OCI-LY7 (cell line): ENCODE measurements around the gene NMT1. TPM values are rescaled to one million over a fixed set of nuclear protein-coding genes. Genes with fewer than 3 reads are reported as not detected.
"Not testable (repeated sequence)": the region's sequence is repeated elsewhere in the genome, so short reads cannot be mapped to it uniquely, and the experiment has no call there.

Experiments
- BruUV-seq: library from RNA; stranded (reverse); fragments of 400-500 nt; replicated peaks from 2 replicates; lab custom pipeline; 2021; lab: Mats Ljungman, UMichigan
- CTCF ChIA-PET: fragments of 300-600 bp; sonication (Branson Sonifier 250); formaldehyde crosslinking; loops from one replicate; lab custom pipeline; 2022; ENCODE audit warnings: antibody characterized with exemption; ENCODE audit not compliant: unreplicated experiment; lab: Charles Lee
- POLR2A ChIA-PET: fragments of 300-600 bp; sonication (Branson Sonifier 250); formaldehyde crosslinking; loops from one replicate; lab custom pipeline; 2022; ENCODE audit warnings: antibody characterized with exemption; lab: Charles Lee
- DNase-seq: peaks from one replicate; pipeline ENCODE4 v3.0.0-alpha.2; 2015; ENCODE audit warnings: low spot score
- H2AFZ ChIP-seq: fragments of 200-600 bp; sonication (generic), shearing (Covaris generic); 2 replicates; pipeline ENCODE4 v1.6.1; 2014; ENCODE audit warnings: mild to moderate bottlenecking, antibody characterized with exemption, low read length, moderate library complexity
- H3K27ac ChIP-seq: fragments of 200-600 bp; sonication (generic); 2 replicates; pipeline ENCODE4 v1.5.1; 2014; ENCODE audit warnings: mixed run types, low read depth, mild to moderate bottlenecking, moderate library complexity, low read length, inconsistent platforms; ENCODE audit not compliant: poor library complexity, severe bottlenecking
- H3K36me3 ChIP-seq: fragments of 200-600 bp; sonication (generic); 2 replicates; pipeline ENCODE4 v1.6.1; 2014; ENCODE audit warnings: mild to moderate bottlenecking, antibody characterized with exemption, low read length, moderate library complexity, mixed read lengths; ENCODE audit not compliant: insufficient read depth
- H3K4me1 ChIP-seq: fragments of 200-600 bp; sonication (generic); 2 replicates; pipeline ENCODE4 v1.5.1; 2014; ENCODE audit warnings: mild to moderate bottlenecking, low read length; ENCODE audit not compliant: insufficient read depth, poor library complexity, severe bottlenecking
- H3K4me2 ChIP-seq: fragments of 200-600 bp; sonication (generic); 2 replicates; pipeline ENCODE4 v1.6.1; 2014; ENCODE audit warnings: mild to moderate bottlenecking, low read length
- H3K4me3 ChIP-seq: fragments of 200-600 bp; sonication (generic); 2 replicates; pipeline ENCODE4 v1.5.1; 2014; ENCODE audit warnings: mild to moderate bottlenecking, low read depth, low read length; ENCODE audit not compliant: poor library complexity, severe bottlenecking
- H3K79me2 ChIP-seq: fragments of 200-600 bp; sonication (generic); 2 replicates; pipeline ENCODE4 v1.6.1; 2016; ENCODE audit warnings: low read depth, mild to moderate bottlenecking, low read length, moderate library complexity, mixed read lengths; ENCODE audit not compliant: insufficient read depth
- H3K9me2 ChIP-seq: fragments of 200-600 bp; sonication (generic); 2 replicates; pipeline ENCODE4 v1.6.1; 2016; ENCODE audit warnings: mild to moderate bottlenecking, low read length, mixed read lengths; ENCODE audit not compliant: insufficient read depth
- H3K9me3 ChIP-seq: fragments of 200-600 bp; sonication (generic); 2 replicates; pipeline ENCODE4 v1.6.1; 2014; ENCODE audit warnings: mild to moderate bottlenecking, mixed run types, low read length, mixed read lengths
- H4K20me1 ChIP-seq: fragments of 200-600 bp; sonication (generic); 2 replicates; pipeline ENCODE4 v1.6.1; 2014; ENCODE audit warnings: mild to moderate bottlenecking, antibody characterized with exemption, low read length, moderate library complexity, mixed read lengths; ENCODE audit not compliant: insufficient read depth
- CTCF ChIP-seq: fragments of 200-600 bp; sonication (generic); conservative IDR thresholded peaks from 2 replicates; pipeline ENCODE4 v1.5.1; 2014; ENCODE audit warnings: mild to moderate bottlenecking, antibody characterized with exemption, low read length, moderate library complexity, mixed read lengths
- EZH2phosphoT487 ChIP-seq: fragments of 200-600 bp; sonication (generic); IDR thresholded peaks from 2 replicates; pipeline ENCODE4 v1.6.1; 2018; ENCODE audit warnings: low read depth, borderline replicate concordance, mild to moderate bottlenecking, mixed run types, antibody characterized with exemption, low read length, moderate library complexity, mixed read lengths
- intact Hi-C: fragments of 100-400 bp; cut with micrococcal nuclease; formaldehyde crosslinking; loops from one replicate; pipeline ENCODE4 v1.10.0; 2022; ENCODE audit not compliant: unreplicated experiment
- total RNA-seq, 2 experiments: library from RNA; depleted of rRNA in 1 of 2; stranded (reverse); fragments of >200 nt in 1 of 2; shearing (Covaris generic) in 1 of 2; gene quantifications; 2 replicates each; pipeline ENCODE4 v1.2.3, GENCODE V29; 2014 to 2022

Gene NMT1
- total RNA-seq, 2 experiments from 2014 or later, result 82.3 to 134 TPM

GRCh38 chr17:45123930-45124796 is 63.0 kb downstream of the NMT1 start:
- H3K9me3 ChIP-seq, result no peaks in the 10 kb centered on the region
- H3K27ac ChIP-seq, result no peak overlapping the region
- CTCF ChIA-PET, result interaction anchor here (0.7 kb wide), 1 partner anchor 243 kb away, joined by 3 read pairs; no protein-coding TSS in a partner anchor
- POLR2A ChIA-PET, result no interaction called here
- DNase-seq, result peak; percentile 17
- no peaks in the 10 kb centered on the region for H4K20me1 ChIP-seq
- no peaks in the 10 kb centered on the region for H3K9me2 ChIP-seq
- no peaks in the 10 kb centered on the region for H3K4me1 ChIP-seq
- BruUV-seq, result no TSS peak
- no peaks in the 10 kb centered on the region for H3K79me2 ChIP-seq
- H3K36me3 ChIP-seq, result no peaks in the 10 kb centered on the region
- no peak for TF ChIP-seq CTCF
- no peak for TF ChIP-seq EZH2phosphoT487
- H3K4me2 ChIP-seq, result no peak overlapping the region
- H2AFZ ChIP-seq, result no peak overlapping the region
- intact Hi-C loops, result no loop called here
- H3K4me3 ChIP-seq, result no peak overlapping the region

DNA sequence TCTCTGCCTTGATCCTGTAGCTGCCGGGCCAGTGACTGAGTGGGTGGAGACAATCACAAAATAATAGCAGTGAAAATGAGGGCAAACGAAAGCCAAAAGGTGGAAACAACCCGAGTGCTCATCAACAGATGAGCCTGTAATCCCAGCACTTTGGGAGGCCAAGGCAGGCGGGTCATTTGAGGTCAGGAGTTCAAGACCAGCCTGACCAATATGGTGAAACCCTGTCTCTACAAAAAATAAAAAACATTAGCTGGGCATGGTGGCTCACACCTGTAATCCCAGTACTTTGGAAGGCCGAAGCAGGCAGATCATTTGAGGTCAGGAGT is 63.6 kb downstream of the NMT1 start:
- H3K79me2 ChIP-seq, H3K9me3 ChIP-seq, BruUV-seq, intact Hi-C loops, DNase-seq, POLR2A ChIA-PET, H3K4me1 ChIP-seq, H2AFZ ChIP-seq, H3K27ac ChIP-seq, H3K4me2 ChIP-seq, H3K4me3 ChIP-seq, H3K9me2 ChIP-seq, H4K20me1 ChIP-seq, CTCF ChIA-PET, H3K36me3 ChIP-seq: not testable (repeated sequence)

- Histone ChIP-seq H4K20me1 (no peaks in the 10 kb centered on the region), H3K9me2 (no peaks in the 10 kb centered on the region), H3K27ac (no peak overlapping the region), H2AFZ (no peak overlapping the region), H3K4me1 (no peaks in the 10 kb centered on the region), H3K4me2 (no peak overlapping the region), H3K9me3 (no peaks in the 10 kb centered on the region), H3K4me3 (no peak overlapping the region), H3K79me2 (no peaks in the 10 kb centered on the region), H3K36me3 (no peaks in the 10 kb centered on the region)
- no TSS peak for BruUV-seq
- ChIA-PET POLR2A (interaction anchor here (0.6 kb wide), 1 partner anchor 51 kb away, joined by 3 read pairs; no protein-coding TSS in a partner anchor), CTCF (no interaction called here)
- TF ChIP-seq CTCF, result no peak
- no peak for TF ChIP-seq EZH2phosphoT487
- intact Hi-C loops, result no loop called here
- DNase-seq, result no peak
These were observed 64.4 kb downstream of the NMT1 start for GRCh38 chr17:45125509-45125908.
